GM08714 (cell line): ENCODE measurements around the gene DSP.

ENCODE experiments used
- H3K4me3 ChIP-seq: fragments of 200-500 bp; sonication (Bioruptor generic); 2 replicates; pipeline ENCODE4 v1.5.1; 2014; ENCODE audit warnings: mild to moderate bottlenecking, low read length, inconsistent platforms
- ZNF274 ChIP-seq: IDR thresholded peaks from 2 replicates; pipeline ENCODE4 v1.6.1; 2012; ENCODE audit warnings: mild to moderate bottlenecking, low read depth, low read length

Gene DSP

GRCh38 chr6:7528565-7528964, 12.9 kb upstream of the DSP start:
- TF ChIP-seq ZNF274: no peak
- H3K4me3 ChIP-seq: no peak overlapping the region

- no peak overlapping the region for H3K4me3 ChIP-seq
- TF ChIP-seq ZNF274: no peak
Measured at GRCh38 chr6:7529141-7529540, 12.3 kb upstream of the DSP start.

GRCh38 chr6:7532232-7532631, 9.2 kb upstream of the DSP start:
- no peak overlapping the region for H3K4me3 ChIP-seq
- no peak for TF ChIP-seq ZNF274

- no peak overlapping the region for H3K4me3 ChIP-seq
- no peak for TF ChIP-seq ZNF274
Measured at GRCh38 chr6:7532821-7533220, 8.7 kb upstream of the DSP start.

GRCh38 chr6:7534192-7534591, 7.3 kb upstream of the DSP start:
- no peak for TF ChIP-seq ZNF274
- H3K4me3 ChIP-seq: no peak overlapping the region

GRCh38 chr6:7535498-7535897, 6.0 kb upstream of the DSP start:
- no peak for TF ChIP-seq ZNF274
- H3K4me3 ChIP-seq: no peak overlapping the region

GRCh38 chr6:7537565-7538174, 3.8 kb upstream of the DSP start:
- H3K4me3 ChIP-seq: no peak overlapping the region
- TF ChIP-seq ZNF274: no peak

- TF ChIP-seq ZNF274: no peak
- H3K4me3 ChIP-seq: no peak overlapping the region
Measured at GRCh38 chr6:7538484-7538883, 3.0 kb upstream of the DSP start.

GRCh38 chr6:7540595-7540994, 876 bp upstream of the DSP start:
- H3K4me3 ChIP-seq: peak overlapping the region; percentile 46; the same call in 1 of the 2 replicates
- no peak for TF ChIP-seq ZNF274

- TF ChIP-seq ZNF274: no peak
- H3K4me3 ChIP-seq: peak overlapping the region; percentile 46
Measured at GRCh38 chr6:7542065-7542873, 798 bp downstream of the DSP start.

GRCh38 chr6:7542874-7543624, 1.6 kb downstream of the DSP start:
- H3K4me3 ChIP-seq: no peak overlapping the region; the same call in 1 of the 2 replicates
- no peak for TF ChIP-seq ZNF274

GRCh38 chr6:7543789-7544424, 2.4 kb downstream of the DSP start:
- no peak for TF ChIP-seq ZNF274
- H3K4me3 ChIP-seq: no peak overlapping the region

- TF ChIP-seq ZNF274: no peak
- no peak overlapping the region for H3K4me3 ChIP-seq
Measured at GRCh38 chr6:7544597-7544996, 3.1 kb downstream of the DSP start.

GRCh38 chr6:7545316-7546019, 4.0 kb downstream of the DSP start:
- TF ChIP-seq ZNF274: no peak
- H3K4me3 ChIP-seq: no peak overlapping the region
